Erythroblast (primary cell): ENCODE data around the gene ADAMTS9.

Experiments
- GATA1 ChIP-seq: IDR thresholded peaks from 2 replicates; pipeline ENCODE4 v1.6.1; 2011; ENCODE audit warnings: low read depth, mild to moderate bottlenecking, control low read depth, low read length, moderate library complexity
- POLR2A ChIP-seq: IDR thresholded peaks from 2 replicates; pipeline ENCODE4 v1.6.1; 2011; ENCODE audit warnings: mild to moderate bottlenecking, low read length

- TF ChIP-seq POLR2A (no peak), GATA1 (no peak)
Observed at GRCh38 chr3:64548200-64548889, 139.5 kb downstream of the ADAMTS9 start.
